Measurements from ENCODE around the gene UGT1A1. TPM values are rescaled to one million over a fixed set of nuclear protein-coding genes. Genes with fewer than 3 reads are reported as not detected.

Gene UGT1A1
- total RNA-seq, 1 donor from 2014 or later: not detected

GRCh38 chr2:233816771-233817170 is 56.7 kb downstream of the UGT1A1 start:
- no peak for DNase-seq (ENCODE audit: low read depth in 2 of 2)

DNA sequence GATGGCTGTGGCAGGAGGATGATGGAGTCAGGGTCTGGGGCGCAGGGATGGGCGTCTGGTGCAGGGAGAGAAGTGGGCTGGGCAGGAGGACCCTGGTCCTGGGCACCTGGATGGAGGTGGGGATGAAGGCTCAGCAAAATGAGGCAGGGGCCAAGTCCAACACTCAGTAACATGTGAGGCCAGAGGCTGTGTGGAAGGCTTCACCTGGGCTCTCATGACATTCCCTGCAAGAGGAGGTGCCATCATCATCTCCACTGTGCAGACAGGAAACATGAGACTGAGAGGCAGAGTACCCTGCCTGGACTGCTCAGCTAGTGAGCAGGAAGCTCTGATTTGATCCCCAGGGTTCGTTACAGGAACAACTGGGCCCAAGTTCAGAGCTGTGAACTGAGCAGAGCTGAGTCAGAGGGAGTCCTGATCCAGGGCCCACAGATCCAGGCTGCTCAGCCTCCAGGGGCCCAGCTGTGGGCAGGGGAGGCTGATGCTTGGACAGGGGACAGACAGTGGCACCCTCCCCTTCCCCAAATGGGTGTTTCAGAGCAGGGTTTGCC is 57.4 kb downstream of the UGT1A1 start:
- no peak for DNase-seq (ENCODE audit: low read depth in 2 of 2)

- DNase-seq (ENCODE audit: low read depth in 2 of 2): no peak
Measured at GRCh38 chr2:233817995-233818638, 58.0 kb downstream of the UGT1A1 start.

DNA sequence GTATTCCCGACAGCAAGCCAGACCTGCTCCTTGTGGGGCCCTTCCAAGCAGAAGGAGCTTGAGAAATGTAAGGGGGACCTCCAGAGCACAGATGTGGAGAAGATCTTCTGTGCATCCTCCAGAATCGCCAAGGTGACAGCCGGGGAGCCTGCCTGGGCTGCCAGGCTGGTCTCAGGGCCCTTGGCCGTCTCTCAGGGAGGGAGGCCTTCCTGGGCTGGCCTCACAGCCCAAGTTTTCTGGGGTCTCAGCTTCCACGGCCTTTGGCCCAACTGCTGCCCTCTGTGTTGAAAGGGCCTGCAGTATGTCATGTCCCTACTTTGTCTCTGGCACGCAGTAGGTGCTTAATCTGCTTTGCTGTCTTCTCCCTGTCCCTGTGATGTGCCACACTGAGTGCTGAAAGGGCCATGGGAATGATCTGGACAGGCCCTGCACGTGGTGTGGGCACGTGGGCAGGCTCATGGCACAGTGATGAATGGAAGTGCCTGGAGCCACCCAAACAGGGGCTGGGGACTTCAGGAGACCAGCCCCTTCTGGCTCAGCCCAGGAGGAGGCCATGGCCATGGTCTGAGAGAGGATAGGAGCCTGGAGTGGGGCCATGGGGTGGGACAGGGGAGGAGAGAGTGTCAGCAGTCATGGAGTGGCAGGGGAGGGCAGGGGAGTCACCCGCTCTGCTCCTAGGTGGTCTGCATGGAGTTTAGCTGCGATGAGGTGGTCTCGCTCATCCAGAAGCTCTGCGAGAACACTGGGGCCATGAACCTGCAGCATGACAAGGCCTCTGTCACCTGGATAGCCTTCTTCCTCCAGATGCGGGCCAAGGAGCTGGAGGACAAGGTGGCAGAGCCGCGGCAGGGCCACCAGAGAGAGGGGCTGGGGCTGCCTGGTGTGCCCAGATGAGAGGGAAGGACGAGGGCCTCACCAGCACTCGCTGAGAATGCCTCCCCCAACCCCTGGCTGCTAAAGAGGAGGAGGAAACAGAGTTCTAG is 58.9 kb downstream of the UGT1A1 start:
- no peak for DNase-seq (ENCODE audit: low read depth in 2 of 2)

GRCh38 chr2:233819884-233820773 is 60.1 kb downstream of the UGT1A1 start:
- DNase-seq (ENCODE audit: low read depth in 2 of 2): no peak

GRCh38 chr2:233820774-233821105 is 60.7 kb downstream of the UGT1A1 start:
- no peak for DNase-seq (ENCODE audit: low read depth in 2 of 2)

- no peak for DNase-seq (ENCODE audit: low read depth in 2 of 2)
Measured at GRCh38 chr2:233821196-233821595, 61.1 kb downstream of the UGT1A1 start.

DNA sequence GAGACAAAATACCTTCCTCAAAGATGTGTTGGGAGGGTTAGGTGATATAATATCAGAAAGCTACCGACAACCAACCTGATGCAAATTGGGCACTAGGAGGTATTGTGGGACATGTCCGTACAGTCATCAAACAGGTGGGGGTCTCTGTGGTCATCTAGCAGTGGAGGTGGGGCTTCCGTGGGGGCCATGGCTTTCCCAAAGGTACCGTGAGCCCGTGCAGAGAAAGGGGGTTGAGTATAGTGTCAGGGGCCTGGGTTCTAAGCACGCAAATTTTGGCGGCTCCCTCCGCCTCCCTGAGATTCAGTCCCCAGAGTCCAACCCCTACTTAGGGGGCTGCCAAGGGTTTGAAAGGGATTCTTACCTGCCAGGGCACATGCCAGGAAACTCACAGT is 61.6 kb downstream of the UGT1A1 start:
- DNase-seq (ENCODE audit: low read depth in 2 of 2): no peak

- DNase-seq (ENCODE audit: low read depth in 2 of 2): no peak
Measured at GRCh38 chr2:233822101-233822771, 62.2 kb downstream of the UGT1A1 start.

Other genes starting within 250 kb of the UGT1A1 start
- 15.5 and 19.2 TPM in 2 replicates for gene USP40, start 193.5 kb upstream of the UGT1A1 start, total RNA-seq
- gene UGT1A8, start 142.6 kb upstream of the UGT1A1 start, total RNA-seq: not detected in 2 replicates
- gene UGT1A10, start 123.8 kb upstream of the UGT1A1 start, total RNA-seq: not detected in 2 replicates
- not detected in 2 replicates for gene UGT1A9, start 88.4 kb upstream of the UGT1A1 start, total RNA-seq
- gene UGT1A7, start 78.4 kb upstream of the UGT1A1 start, total RNA-seq: not detected in 2 replicates
- gene UGT1A6, start 67.4 kb upstream of the UGT1A1 start, total RNA-seq: not detected in 2 replicates
- gene UGT1A5, start 47.4 kb upstream of the UGT1A1 start, total RNA-seq: not detected in 2 replicates
- not detected in 2 replicates for gene UGT1A4, start 41.5 kb upstream of the UGT1A1 start, total RNA-seq
- gene UGT1A3, start 31.2 kb upstream of the UGT1A1 start, total RNA-seq: not detected in 2 replicates
- gene MROH2A, start 18.1 kb downstream of the UGT1A1 start, total RNA-seq: not detected in 2 replicates
- 2.0 and 5.0 TPM in 2 replicates for gene HJURP, start 94.3 kb downstream of the UGT1A1 start, total RNA-seq
- not detected in 2 replicates for gene TRPM8, start 157.1 kb downstream of the UGT1A1 start, total RNA-seq

All from lung microvascular endothelial cell (primary cell).